ENCODE measurements around the gene ZNF436. TPM values are rescaled to one million over a fixed set of nuclear protein-coding genes. Genes with fewer than 3 reads are reported as not detected.

Gene ZNF436
- total and polyA plus RNA-seq, 2 of the 8 experiments (the other 6 are each of a cell fraction or from before 2014, with no cell fraction given), result 0.65 to 1.8 TPM

GRCh38 chr1:23408797-23409290, 39.2 kb upstream of the ZNF436 start (continued):
- no peak for TF ChIP-seq GABPA (IDR thresholded peaks at IDR 0.05; ENCODE audit: borderline replicate concordance, insufficient read depth, low read length)
